Prostate gland (tissue), 2 donors: Measurements from ENCODE around the gene FGFRL1. TPM values are rescaled to one million over a fixed set of nuclear protein-coding genes. Genes with fewer than 3 reads are reported as not detected.
"Not testable (repeated sequence)": the region's sequence is repeated elsewhere in the genome, so short reads cannot be mapped to it uniquely, and the experiment has no call there.

ENCODE experiments used
- DNase-seq: peaks from one replicate; pipeline ENCODE4 v3.0.0-alpha.2; 2019; ENCODE audit warnings: low spot score
- H3K27ac ChIP-seq, 2 donors: fragments of 200-600 bp; sonication (generic); 2 replicates each; pipeline ENCODE4 v1.5.1; 2017 to 2019
- H3K27me3 ChIP-seq: fragments of 200-600 bp; sonication (generic); replicated peaks from 2 replicates; pipeline ENCODE4 v1.5.1; 2019; ENCODE audit not compliant: insufficient read depth
- H3K36me3 ChIP-seq, 2 donors: fragments of 200-600 bp; sonication (generic); 1 replicate in 1 of 2; 2 replicates in 1 of 2; pipeline versions ENCODE4 v1.5.1 to v1.8.1; 2017 to 2019
- H3K4me1 ChIP-seq: fragments of 200-600 bp; sonication (generic); replicated peaks from 2 replicates; pipeline ENCODE4 v1.5.1; 2019
- H3K4me3 ChIP-seq, 2 donors: fragments of 200-600 bp; sonication (generic); 2 replicates each; pipeline ENCODE4 v1.5.1; 2017 to 2019
- H3K9me3 ChIP-seq: fragments of 200-600 bp; sonication (generic); 2 replicates; pipeline ENCODE4 v1.5.1; 2017
- CTCF ChIP-seq, 4 experiments: fragments of 200-600 bp in 2 of 4; fragments of 450-650 bp in 2 of 4; sonication (generic) in 2 of 4; IDR thresholded peaks; 1 replicate in 3 of 4; 2 replicates in 1 of 4; pipeline ENCODE4 v1.5.1; 2016 to 2019; ENCODE audit warnings: antibody characterized with exemption in 4 of 4, mild to moderate bottlenecking in 2 of 4, moderate library complexity in 2 of 4
- POLR2A ChIP-seq: fragments of 450-650 bp; IDR thresholded peaks from one replicate; pipeline ENCODE4 v1.6.1; 2016; ENCODE audit warnings: antibody characterized with exemption, mild to moderate bottlenecking
- POLR2AphosphoS5 ChIP-seq: sonication (generic); formaldehyde crosslinking; IDR thresholded peaks from one replicate; pipeline ENCODE4 v1.6.1; 2017; ENCODE audit warnings: antibody characterized with exemption
- WGBS: methylation state at CpG from one replicate; pipeline ENCODE4 v1.1.5; 2018; 5-methylcytosine and 5-hydroxymethylcytosine counted together
- intact Hi-C: fragments of 100-400 bp; cut with DNase I; formaldehyde crosslinking; loops from one replicate; pipeline ENCODE4 v1.14.2; 2022
- total RNA-seq, 2 donors: library from RNA; depleted of rRNA; stranded (reverse); fragments of >200 nt; gene quantifications; one replicate each; pipeline ENCODE4 v1.1.0, GENCODE V29; 2016

The FGFRL1 gene
- total RNA-seq, 2 donors from 2014 or later = 26.6 to 29.4 TPM

DNA sequence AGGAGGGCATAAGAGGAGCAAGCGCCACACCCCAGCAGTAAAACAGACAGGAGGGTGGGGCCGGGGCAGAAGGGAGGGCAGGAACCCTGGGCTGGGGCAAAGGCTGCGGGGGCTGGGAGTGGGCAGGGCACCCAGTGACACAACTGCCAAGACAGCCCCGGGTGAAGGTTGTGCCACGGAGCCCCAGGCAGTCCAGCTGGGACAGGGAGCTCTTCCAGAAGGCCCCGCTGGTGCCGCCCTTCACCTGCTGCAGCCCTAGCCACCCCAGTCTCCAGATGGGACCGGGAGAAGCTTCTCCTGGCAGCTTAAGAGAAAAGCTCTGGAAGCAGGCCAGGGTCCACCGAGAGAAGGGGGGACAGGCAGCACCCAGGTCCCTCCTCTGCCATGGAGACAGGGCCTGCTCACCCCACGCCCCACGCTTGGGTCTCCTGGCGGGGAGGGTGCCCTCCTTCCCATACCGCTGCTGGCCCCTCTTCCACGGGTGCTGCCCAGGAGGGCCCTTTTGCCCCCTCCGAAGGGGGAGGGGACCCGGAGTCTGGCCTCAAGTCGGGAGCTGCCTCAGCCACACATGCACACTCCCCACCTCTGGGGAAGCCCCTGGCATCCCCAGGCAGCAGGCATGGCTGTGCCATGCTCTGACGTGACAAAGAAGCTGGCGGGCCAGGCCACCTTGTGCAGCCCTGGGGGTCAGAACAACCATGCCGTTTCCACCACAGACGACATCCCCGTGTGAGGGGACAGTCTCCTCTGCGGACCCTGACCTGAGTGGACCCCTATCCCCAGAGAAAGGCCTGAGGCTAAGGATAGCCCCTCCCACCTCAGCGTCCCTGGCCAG lies 39.5 kb upstream of the FGFRL1 start:
- Histone ChIP-seq H3K9me3 (no peaks in the 10 kb centered on the region), H3K36me3 (no peaks in the 10 kb centered on the region), H3K27me3 (no peaks in the 10 kb centered on the region), H3K4me1 (peaks cover 11% of the 10 kb centered on the region), H3K27ac (no peak overlapping the region), H3K4me3 (peak overlapping the region; percentile 60 to 66)
- 38% methylated on average over 21 of the region's 24 CpGs for WGBS
- intact Hi-C loops = loop anchor here (5.0 kb wide), 1 partner anchor 40 kb away; the partner anchor contains the start of genes GAK and TMEM175
- DNase-seq = no peak
- no peak for TF ChIP-seq CTCF (IDR thresholded peaks at IDR 0.05)
- TF ChIP-seq POLR2AphosphoS5 = no peak
- TF ChIP-seq POLR2A = no peak

- H3K27me3 ChIP-seq = no peaks in the 10 kb centered on the region
- intact Hi-C loops = loop anchor here (5.0 kb wide), 1 partner anchor 41 kb away; the partner anchor contains the start of genes GAK and TMEM175
- no peaks in the 10 kb centered on the region for H3K36me3 ChIP-seq
- H3K4me3 ChIP-seq = peak overlapping the region; percentile 60 to 66
- 0% methylated on average over 9 of the region's 65 CpGs for WGBS
- H3K4me1 ChIP-seq = peaks cover 11% of the 10 kb centered on the region
- no peak for DNase-seq
- TF ChIP-seq POLR2A = no peak
- no peak for TF ChIP-seq POLR2AphosphoS5
- TF ChIP-seq CTCF (IDR thresholded peaks at IDR 0.05) = no peak
- peak overlapping the region in 1 of 2 donors; percentile 22 for H3K27ac ChIP-seq
- H3K9me3 ChIP-seq = no peaks in the 10 kb centered on the region
These were observed 38.6 kb upstream of the FGFRL1 start for GRCh38 chr4:972651-973424.

GRCh38 chr4:973431-974397 lies 37.7 kb upstream of the FGFRL1 start, which contains the start of gene DGKQ:
DGKQ (minus strand) TSS chr4:973569; CDS start chr4:973482, 87 bp downstream.
- TF ChIP-seq POLR2AphosphoS5 = no peak
- TF ChIP-seq POLR2A = no peak
- TF ChIP-seq CTCF (IDR thresholded peaks at IDR 0.05) = no peak
- H3K4me3 ChIP-seq = peak within 1 kb of the TSS; percentile 60 to 66
- DNase-seq = peak; percentile 81
- H3K9me3 ChIP-seq = no peaks in the 10 kb centered on the region
- H3K27me3 ChIP-seq = no peaks in the 10 kb centered on the region
- peak within 1 kb of the TSS in 1 of 2 donors; percentile 22 for H3K27ac ChIP-seq
- intact Hi-C loops = loop anchor here (5.0 kb wide), 1 partner anchor 41 kb away; the partner anchor contains the start of genes GAK and TMEM175
- WGBS = 30% methylated on average over 89 of the region's 123 CpGs
- peaks cover 11% of the 10 kb centered on the region for H3K4me1 ChIP-seq
- H3K36me3 ChIP-seq = no peaks in the 10 kb centered on the region

GRCh38 chr4:974668-975067 lies 36.8 kb upstream of the FGFRL1 start:
- peaks cover 11% of the 10 kb centered on the region for H3K4me1 ChIP-seq
- H3K4me3 ChIP-seq = no peak overlapping the region
- DNase-seq = no peak
- H3K9me3 ChIP-seq = no peaks in the 10 kb centered on the region
- WGBS = 80% methylated on average over 9 of the region's 9 CpGs
- no peak for TF ChIP-seq POLR2AphosphoS5
- no peak for TF ChIP-seq POLR2A
- no peak for TF ChIP-seq CTCF (IDR thresholded peaks at IDR 0.05)
- no peak overlapping the region for H3K27ac ChIP-seq
- no peaks in the 10 kb centered on the region for H3K36me3 ChIP-seq
- H3K27me3 ChIP-seq = no peaks in the 10 kb centered on the region
- intact Hi-C loops = loop anchor here (5.0 kb wide), 1 partner anchor 42 kb away; the partner anchor contains the start of genes GAK and TMEM175

DNA sequence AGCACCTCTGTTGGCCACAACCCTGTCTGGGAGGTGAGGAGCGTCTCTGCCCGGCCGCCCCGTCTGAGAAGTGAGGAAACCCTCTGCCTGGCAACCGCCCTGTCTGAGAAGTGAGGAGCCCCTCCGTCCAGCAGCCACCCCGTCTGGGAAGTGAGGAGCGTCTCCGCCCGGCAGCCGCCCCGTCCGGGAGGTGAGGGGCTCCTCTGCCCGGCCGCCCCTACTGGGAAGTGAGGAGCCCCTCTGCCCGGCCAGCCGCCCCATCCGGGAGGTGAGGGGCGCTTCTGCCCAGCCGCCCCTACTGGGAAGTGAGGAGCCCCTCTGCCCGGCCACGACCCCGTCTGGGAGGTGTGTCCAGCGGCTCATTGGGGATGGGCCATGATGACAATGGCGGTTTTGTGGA lies 35.4 kb upstream of the FGFRL1 start:
- intact Hi-C loops, H3K36me3 ChIP-seq, H3K4me3 ChIP-seq, DNase-seq, H3K27ac ChIP-seq, H3K27me3 ChIP-seq, H3K9me3 ChIP-seq: not testable (repeated sequence)
- no CpG with 5 or more reads among the region's 25 CpGs for WGBS
- H3K4me1 ChIP-seq = peaks cover 11% of the 10 kb centered on the region
